Nephron (organoid): Measurements from ENCODE around the gene STC2.

Experiments
- H3K27ac Mint-ChIP-seq, 3 experiments: 2 replicates each; pipeline ENCODE4 v1.8.0; 2020; ENCODE audit warnings: mixed read lengths in 3 of 3, mild to moderate bottlenecking in 2 of 3, moderate library complexity in 1 of 3
- H3K27me3 Mint-ChIP-seq: 2 replicates; pipeline ENCODE4 v1.8.0; 2021; ENCODE audit warnings: low read depth, mild to moderate bottlenecking, moderate library complexity, mixed read lengths
- H3K36me3 Mint-ChIP-seq: 2 replicates; pipeline ENCODE4 v1.8.0; 2020; ENCODE audit warnings: low read depth, mixed read lengths
- H3K4me1 Mint-ChIP-seq: 2 replicates; pipeline ENCODE4 v1.8.0; 2020; ENCODE audit warnings: mixed read lengths
- H3K4me3 Mint-ChIP-seq, 3 experiments: 2 replicates each; pipeline ENCODE4 v1.8.0; 2020; ENCODE audit warnings: mild to moderate bottlenecking in 3 of 3, mixed read lengths in 3 of 3, moderate library complexity in 2 of 3
- H3K9me3 Mint-ChIP-seq: 2 replicates; pipeline ENCODE4 v1.8.0; 2020; ENCODE audit warnings: mixed read lengths
- CTCF ChIP-seq, 3 experiments: fragments of 200-600 bp; sonication (generic); IDR thresholded peaks; one replicate each; pipeline ENCODE4 v1.5.0; 2021; ENCODE audit warnings: antibody characterized with exemption in 3 of 3; ENCODE audit not compliant: unreplicated experiment in 3 of 3

The STC2 gene

GRCh38 chr5:173317091-173317730 lies 11.0 kb downstream of the STC2 start:
- Mint-ChIP-seq H3K4me1 (peaks cover 95% of the 10 kb centered on the region), H3K27me3 (peaks cover 4% of the 10 kb centered on the region), H3K9me3 (no peaks in the 10 kb centered on the region), H3K36me3 (peaks cover 9% of the 10 kb centered on the region), H3K27ac (peak overlapping the region; percentile 68 to 96 (median 88)), H3K4me3 (peak overlapping the region in 1 of 3 experiments; percentile 26)
- TF ChIP-seq CTCF (IDR thresholded peaks at IDR 0.05; ENCODE audit: unreplicated experiment in 3 of 3) = no peak

- peak overlapping the region; percentile 44 to 59 (median 47) for H3K4me3 Mint-ChIP-seq
- peak overlapping the region; percentile 92 to 96 (median 96) for H3K27ac Mint-ChIP-seq
- no peak for TF ChIP-seq CTCF (IDR thresholded peaks at IDR 0.05; ENCODE audit: unreplicated experiment in 3 of 3)
- H3K36me3 Mint-ChIP-seq = peaks cover 8% of the 10 kb centered on the region
- H3K4me1 Mint-ChIP-seq = peaks cover 97% of the 10 kb centered on the region
- no peaks in the 10 kb centered on the region for H3K9me3 Mint-ChIP-seq
- H3K27me3 Mint-ChIP-seq = peaks cover 4% of the 10 kb centered on the region
These were observed 11.7 kb downstream of the STC2 start for GRCh38 chr5:173316339-173317020.

GRCh38 chr5:173315495-173316338 lies 12.5 kb downstream of the STC2 start:
- no peak for TF ChIP-seq CTCF (IDR thresholded peaks at IDR 0.05; ENCODE audit: unreplicated experiment in 3 of 3)
- H3K4me3 Mint-ChIP-seq = peak overlapping the region; percentile 44 to 59 (median 47)
- peaks cover 97% of the 10 kb centered on the region for H3K4me1 Mint-ChIP-seq
- H3K27me3 Mint-ChIP-seq = peaks cover 4% of the 10 kb centered on the region
- H3K27ac Mint-ChIP-seq = peak overlapping the region; percentile 92 to 96 (median 96)
- no peaks in the 10 kb centered on the region for H3K9me3 Mint-ChIP-seq
- peaks cover 8% of the 10 kb centered on the region for H3K36me3 Mint-ChIP-seq

GRCh38 chr5:173314166-173314952 lies 13.9 kb downstream of the STC2 start:
- Mint-ChIP-seq H3K9me3 (no peaks in the 10 kb centered on the region), H3K4me1 (peaks cover 97% of the 10 kb centered on the region), H3K36me3 (peaks cover 6% of the 10 kb centered on the region), H3K4me3 (no peak overlapping the region), H3K27ac (peak overlapping the region; percentile 92 to 96 (median 96)), H3K27me3 (peaks cover 4% of the 10 kb centered on the region)
- no peak for TF ChIP-seq CTCF (IDR thresholded peaks at IDR 0.05; ENCODE audit: unreplicated experiment in 3 of 3)

- Mint-ChIP-seq H3K36me3 (peaks cover 3% of the 10 kb centered on the region), H3K4me1 (peaks cover 93% of the 10 kb centered on the region), H3K9me3 (peaks cover 3% of the 10 kb centered on the region), H3K27me3 (peaks cover 4% of the 10 kb centered on the region), H3K27ac (peak overlapping the region in 2 of 3 experiments; percentile 95), H3K4me3 (peak overlapping the region in 1 of 3 experiments; percentile 8)
- TF ChIP-seq CTCF (IDR thresholded peaks at IDR 0.05; ENCODE audit: unreplicated experiment in 3 of 3) = no peak
These were observed 14.8 kb downstream of the STC2 start for GRCh38 chr5:173313351-173313801.
